Nephron (organoid): ENCODE results near the gene MPO.

Experiments
- H3K27ac Mint-ChIP-seq, 3 experiments: 2 replicates each; pipeline ENCODE4 v1.8.0; 2020; ENCODE audit warnings: mixed read lengths in 3 of 3, mild to moderate bottlenecking in 2 of 3, moderate library complexity in 1 of 3
- H3K27me3 Mint-ChIP-seq: 2 replicates; pipeline ENCODE4 v1.8.0; 2021; ENCODE audit warnings: low read depth, mild to moderate bottlenecking, moderate library complexity, mixed read lengths
- H3K36me3 Mint-ChIP-seq: 2 replicates; pipeline ENCODE4 v1.8.0; 2020; ENCODE audit warnings: low read depth, mixed read lengths
- H3K4me1 Mint-ChIP-seq: 2 replicates; pipeline ENCODE4 v1.8.0; 2020; ENCODE audit warnings: mixed read lengths
- H3K4me3 Mint-ChIP-seq, 3 experiments: 2 replicates each; pipeline ENCODE4 v1.8.0; 2020; ENCODE audit warnings: mild to moderate bottlenecking in 3 of 3, mixed read lengths in 3 of 3, moderate library complexity in 2 of 3
- H3K9me3 Mint-ChIP-seq: 2 replicates; pipeline ENCODE4 v1.8.0; 2020; ENCODE audit warnings: mixed read lengths
- CTCF ChIP-seq, 3 experiments: fragments of 200-600 bp; sonication (generic); IDR thresholded peaks; one replicate each; pipeline ENCODE4 v1.5.0; 2021; ENCODE audit warnings: antibody characterized with exemption in 3 of 3; ENCODE audit not compliant: unreplicated experiment in 3 of 3

Gene MPO

DNA sequence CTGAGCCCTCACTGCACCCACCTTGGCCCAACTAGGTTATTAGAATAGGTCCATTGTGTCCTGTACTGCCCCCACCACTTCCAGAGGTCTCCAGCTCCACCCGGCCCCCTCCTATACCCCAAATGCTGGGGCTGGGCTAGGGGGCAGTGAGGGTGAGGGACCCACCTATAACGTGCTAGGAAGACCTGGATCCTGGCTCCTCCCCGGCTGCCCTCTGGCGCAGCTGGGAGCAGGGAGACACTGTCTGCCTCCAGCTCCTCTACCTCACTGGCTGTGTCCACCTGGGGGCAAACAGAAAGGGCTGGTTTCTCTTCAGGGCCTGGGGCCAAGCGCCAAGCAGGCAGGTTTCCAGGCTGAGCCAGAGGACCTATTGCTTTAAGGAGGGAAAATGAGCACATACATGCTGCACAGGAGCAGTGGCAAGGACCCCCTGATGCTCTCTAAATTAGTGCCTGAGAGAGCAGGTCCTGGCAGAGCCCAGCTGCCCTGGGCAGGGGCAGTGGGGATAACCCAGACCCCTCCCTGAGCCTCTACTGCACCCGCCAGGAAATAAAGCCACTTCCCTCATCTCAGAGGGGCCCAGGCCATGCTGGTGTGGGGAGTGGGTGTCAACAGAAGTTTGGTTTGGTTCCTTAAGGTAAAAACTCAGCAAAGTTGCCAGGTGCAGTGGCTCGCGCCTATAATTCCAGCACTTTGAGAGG is 35.7 kb upstream of the MPO start:
- TF ChIP-seq CTCF (IDR thresholded peaks at IDR 0.05; ENCODE audit: unreplicated experiment in 3 of 3), result no peak
- Mint-ChIP-seq H3K9me3 (no peaks in the 10 kb centered on the region), H3K27ac (no peak overlapping the region), H3K27me3 (peaks cover 4% of the 10 kb centered on the region), H3K4me3 (no peak overlapping the region), H3K4me1 (no peaks in the 10 kb centered on the region), H3K36me3 (peaks cover under 1% of the 10 kb centered on the region)

- Mint-ChIP-seq H3K4me1 (no peaks in the 10 kb centered on the region), H3K27me3 (peaks cover 4% of the 10 kb centered on the region), H3K4me3 (no peak overlapping the region), H3K27ac (no peak overlapping the region), H3K9me3 (no peaks in the 10 kb centered on the region), H3K36me3 (no peaks in the 10 kb centered on the region)
- no peak for TF ChIP-seq CTCF (IDR thresholded peaks at IDR 0.05; ENCODE audit: unreplicated experiment in 3 of 3)
Measured at GRCh38 chr17:58315750-58316149, 35.0 kb upstream of the MPO start.

GRCh38 chr17:58315281-58315711 is 34.6 kb upstream of the MPO start:
- H3K9me3 Mint-ChIP-seq, result no peaks in the 10 kb centered on the region
- no peak overlapping the region for H3K27ac Mint-ChIP-seq
- no peak overlapping the region for H3K4me3 Mint-ChIP-seq
- H3K36me3 Mint-ChIP-seq, result no peaks in the 10 kb centered on the region
- no peaks in the 10 kb centered on the region for H3K4me1 Mint-ChIP-seq
- peaks cover 4% of the 10 kb centered on the region for H3K27me3 Mint-ChIP-seq
- TF ChIP-seq CTCF (IDR thresholded peaks at IDR 0.05; ENCODE audit: unreplicated experiment in 3 of 3), result no peak

DNA sequence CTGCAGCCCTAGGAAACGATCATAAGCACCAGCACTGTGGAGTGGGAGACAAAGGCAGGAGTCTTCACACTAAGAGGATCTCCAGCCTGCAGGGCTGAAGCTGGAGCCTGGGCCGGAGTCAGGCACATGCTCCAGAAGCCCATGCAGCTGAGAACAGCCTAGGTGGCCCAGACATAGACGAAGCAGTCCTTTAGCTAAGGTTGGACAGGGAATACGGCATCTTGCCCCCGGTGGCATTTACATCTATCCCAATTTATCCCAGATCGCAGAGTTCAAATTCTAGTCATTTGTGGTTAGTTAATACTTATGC is 33.9 kb upstream of the MPO start:
- Mint-ChIP-seq H3K9me3 (no peaks in the 10 kb centered on the region), H3K4me1 (no peaks in the 10 kb centered on the region), H3K4me3 (no peak overlapping the region), H3K27ac (no peak overlapping the region), H3K36me3 (no peaks in the 10 kb centered on the region), H3K27me3 (peaks cover 4% of the 10 kb centered on the region)
- no peak for TF ChIP-seq CTCF (IDR thresholded peaks at IDR 0.05; ENCODE audit: unreplicated experiment in 3 of 3)

GRCh38 chr17:58313815-58314705 is 33.3 kb upstream of the MPO start:
- H3K9me3 Mint-ChIP-seq, result no peaks in the 10 kb centered on the region
- no peaks in the 10 kb centered on the region for H3K36me3 Mint-ChIP-seq
- no peak overlapping the region for H3K27ac Mint-ChIP-seq
- no peak overlapping the region for H3K4me3 Mint-ChIP-seq
- peaks cover 4% of the 10 kb centered on the region for H3K27me3 Mint-ChIP-seq
- no peak for TF ChIP-seq CTCF (IDR thresholded peaks at IDR 0.05; ENCODE audit: unreplicated experiment in 3 of 3)
- no peaks in the 10 kb centered on the region for H3K4me1 Mint-ChIP-seq
